ENCODE data around the gene CGB3. TPM values are rescaled to one million over a fixed set of nuclear protein-coding genes. Genes with fewer than 3 reads are reported as not detected.

CGB3 gene
- total and polyA plus RNA-seq, 2 donors, result 0.14 to 0.37 TPM

DNA sequence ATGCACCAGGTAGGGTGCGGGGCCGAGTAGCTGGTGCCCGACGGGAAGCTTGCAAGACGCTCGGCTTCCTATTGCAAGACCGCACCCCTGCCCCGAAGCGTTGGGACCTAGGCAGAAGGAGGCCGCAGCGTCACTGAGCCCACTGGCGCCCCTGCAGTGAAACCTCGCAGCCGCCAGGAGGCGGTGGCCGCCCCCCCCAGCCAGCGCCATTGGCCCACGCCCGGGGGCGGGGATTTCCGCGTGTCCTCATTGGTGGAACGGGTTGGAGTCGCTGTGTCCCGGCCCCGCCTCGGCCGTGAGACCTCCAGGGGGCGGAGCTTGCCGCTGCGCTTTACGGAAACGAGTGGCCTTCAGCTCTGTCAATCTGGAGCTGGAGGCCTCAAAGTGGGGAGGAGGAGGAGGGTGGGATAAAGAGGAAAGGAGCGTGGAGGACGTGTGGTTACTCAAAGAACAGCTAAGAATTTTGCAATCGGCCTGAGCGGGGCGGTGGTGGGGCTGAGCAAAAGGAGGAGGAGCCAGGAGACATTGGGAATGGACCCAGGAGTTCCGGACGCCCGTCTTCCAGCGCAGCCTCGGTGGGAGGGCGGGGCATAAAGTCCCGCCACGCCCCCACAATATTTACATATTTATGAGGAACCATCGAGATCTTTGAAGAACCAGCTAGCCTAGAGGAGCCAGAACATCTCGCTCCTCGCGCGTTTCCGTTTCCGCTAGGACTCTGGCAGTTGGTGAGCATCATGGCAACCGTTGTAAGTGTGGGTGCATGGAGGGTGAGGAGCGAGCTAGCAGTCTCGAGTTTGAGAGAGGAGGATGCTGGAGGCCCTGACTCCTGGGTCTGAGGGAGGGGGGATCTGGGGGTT lies 30.7 kb downstream of the CGB3 start, which contains the start of the genes GYS1 and RUVBL2:
Gene GYS1 (minus strand): TSS at position 135 of the 860 bp plus-strand sequence. CDS start 197 bp downstream, outside the sequence.
Gene RUVBL2 (plus strand): TSS at position 713 of the 860 bp plus-strand sequence. CDS start 25 bp downstream, at position 738.
- H3K27ac ChIP-seq (ENCODE audit: low read depth in 1 of 2, low read length in 1 of 2), result peak within 1 kb of the TSS; percentile 93 to 98
- H3K9me3 ChIP-seq (ENCODE audit: control insufficient read depth in 2 of 2, insufficient read depth in 1 of 2, low read length in 1 of 2), result no peaks in the 10 kb centered on the region
- no peaks in the 10 kb centered on the region for H3K27me3 ChIP-seq (ENCODE audit: control insufficient read depth in 2 of 2, insufficient read depth in 1 of 2, low read length in 1 of 2)
- DNase-seq (ENCODE audit: low read depth in 6 of 9, low spot score in 9 of 9), result peak; percentile 98 to 100 (median 100)
- H3K4me1 ChIP-seq (ENCODE audit: control insufficient read depth in 2 of 2, insufficient read depth in 2 of 2, low read length in 2 of 2), result peaks cover 20 to 28% of the 10 kb centered on the region in 2 donors
- H3K36me3 ChIP-seq (ENCODE audit: control insufficient read depth in 2 of 2, insufficient read depth in 2 of 2, low read length in 1 of 2), result peaks cover 8 to 14% of the 10 kb centered on the region in 2 donors
- WGBS, result under 1% methylated on average over 56 of the region's 56 CpGs
- H3K4me3 ChIP-seq (ENCODE audit: low read length in 2 of 2), result peak within 1 kb of the TSS; percentile 61 to 89

DNA sequence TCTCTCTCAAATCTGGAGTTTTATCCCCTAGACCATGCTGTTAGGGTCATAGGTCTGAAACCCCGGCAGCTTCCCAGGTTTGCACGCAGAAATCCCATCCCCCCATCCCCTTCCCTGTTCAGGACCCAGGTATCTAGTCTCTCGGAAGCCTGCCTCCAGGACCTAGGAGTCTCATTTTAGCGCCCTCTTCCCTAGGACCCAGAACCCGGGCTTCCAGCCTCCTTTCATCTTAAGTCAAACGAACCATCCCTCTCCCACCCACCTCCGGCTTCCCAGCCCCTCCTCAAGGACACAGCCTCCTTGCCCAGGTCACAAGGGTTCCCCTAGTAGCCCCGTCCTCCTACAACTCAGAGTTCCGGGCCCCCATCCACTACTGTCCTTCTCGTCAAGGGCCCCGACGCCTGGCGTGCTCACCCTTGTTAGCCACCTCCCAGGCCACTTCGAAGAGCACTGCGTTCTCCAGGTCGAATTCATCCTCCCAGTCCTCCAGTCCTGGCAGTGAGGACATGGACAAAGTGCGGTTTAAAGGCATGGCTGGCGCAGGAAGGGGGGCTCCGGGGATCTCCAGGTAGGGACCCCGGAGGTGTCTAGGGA lies 31.5 kb downstream of the CGB3 start:
- WGBS, result 1% methylated on average over 20 of the region's 20 CpGs
- Histone ChIP-seq H3K4me1 (ENCODE audit: control insufficient read depth in 2 of 2, insufficient read depth in 2 of 2, low read length in 2 of 2) (peaks cover 20 to 28% of the 10 kb centered on the region in 2 donors), H3K4me3 (ENCODE audit: low read length in 2 of 2) (peak overlapping the region; percentile 61 to 89), H3K9me3 (ENCODE audit: control insufficient read depth in 2 of 2, insufficient read depth in 1 of 2, low read length in 1 of 2) (no peaks in the 10 kb centered on the region), H3K27ac (ENCODE audit: low read depth in 1 of 2, low read length in 1 of 2) (peak overlapping the region; percentile 62 to 83), H3K36me3 (ENCODE audit: control insufficient read depth in 2 of 2, insufficient read depth in 2 of 2, low read length in 1 of 2) (peaks cover 8 to 20% of the 10 kb centered on the region in 2 donors), H3K27me3 (ENCODE audit: control insufficient read depth in 2 of 2, insufficient read depth in 1 of 2, low read length in 1 of 2) (no peaks in the 10 kb centered on the region)
- DNase-seq (ENCODE audit: low read depth in 6 of 9, low spot score in 9 of 9), result peak in 3 of 9 donors; percentile 9 to 32 (median 18)

DNA sequence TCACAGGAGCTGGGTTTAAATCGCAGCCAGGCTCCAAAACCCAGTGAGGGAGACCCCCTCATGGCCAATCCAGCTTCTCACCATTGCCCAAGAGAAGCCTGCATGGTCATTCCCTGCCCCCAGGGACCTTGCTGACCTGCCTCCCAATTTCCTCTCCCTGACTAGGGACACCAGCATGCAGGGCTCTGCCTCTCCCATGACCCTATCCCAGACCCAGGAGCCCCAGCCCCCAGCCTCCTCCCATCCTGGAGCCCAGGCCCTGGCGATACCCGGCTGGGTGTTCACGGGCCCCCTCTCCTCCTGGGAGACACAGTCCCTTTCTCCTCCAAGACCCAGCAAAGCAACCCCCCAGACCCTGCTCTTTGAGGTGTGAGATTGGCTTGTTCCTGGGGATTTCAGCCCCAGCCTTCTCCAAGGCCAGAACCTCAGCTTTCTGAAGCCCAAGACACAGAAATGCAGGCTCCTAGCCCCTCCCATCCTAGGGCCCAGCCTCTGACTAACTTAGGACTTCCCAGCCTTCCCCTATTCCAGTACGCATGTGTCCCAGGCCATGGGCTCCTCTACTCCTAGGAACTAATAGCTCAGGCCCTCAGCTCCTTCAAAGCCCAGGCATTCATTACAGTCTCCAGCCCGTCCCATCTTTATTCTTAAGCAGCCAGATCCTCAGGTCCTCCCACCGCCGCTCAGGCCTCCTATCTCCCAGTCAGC lies 32.1 kb downstream of the CGB3 start:
- Histone ChIP-seq H3K9me3 (ENCODE audit: control insufficient read depth in 2 of 2, insufficient read depth in 1 of 2, low read length in 1 of 2) (no peaks in the 10 kb centered on the region), H3K27me3 (ENCODE audit: control insufficient read depth in 2 of 2, insufficient read depth in 1 of 2, low read length in 1 of 2) (no peaks in the 10 kb centered on the region), H3K36me3 (ENCODE audit: control insufficient read depth in 2 of 2, insufficient read depth in 2 of 2, low read length in 1 of 2) (peaks cover 11 to 22% of the 10 kb centered on the region in 2 donors), H3K4me1 (ENCODE audit: control insufficient read depth in 2 of 2, insufficient read depth in 2 of 2, low read length in 2 of 2) (peaks cover 20 to 28% of the 10 kb centered on the region in 2 donors), H3K4me3 (ENCODE audit: low read length in 2 of 2) (peak overlapping the region; percentile 61 to 89), H3K27ac (ENCODE audit: low read depth in 1 of 2, low read length in 1 of 2) (peak overlapping the region; percentile 62 to 83)
- peak in 1 of 9 donors; percentile 30 for DNase-seq (ENCODE audit: low read depth in 6 of 9, low spot score in 9 of 9)
- WGBS, result 66% methylated on average over 8 of the region's 8 CpGs

DNA sequence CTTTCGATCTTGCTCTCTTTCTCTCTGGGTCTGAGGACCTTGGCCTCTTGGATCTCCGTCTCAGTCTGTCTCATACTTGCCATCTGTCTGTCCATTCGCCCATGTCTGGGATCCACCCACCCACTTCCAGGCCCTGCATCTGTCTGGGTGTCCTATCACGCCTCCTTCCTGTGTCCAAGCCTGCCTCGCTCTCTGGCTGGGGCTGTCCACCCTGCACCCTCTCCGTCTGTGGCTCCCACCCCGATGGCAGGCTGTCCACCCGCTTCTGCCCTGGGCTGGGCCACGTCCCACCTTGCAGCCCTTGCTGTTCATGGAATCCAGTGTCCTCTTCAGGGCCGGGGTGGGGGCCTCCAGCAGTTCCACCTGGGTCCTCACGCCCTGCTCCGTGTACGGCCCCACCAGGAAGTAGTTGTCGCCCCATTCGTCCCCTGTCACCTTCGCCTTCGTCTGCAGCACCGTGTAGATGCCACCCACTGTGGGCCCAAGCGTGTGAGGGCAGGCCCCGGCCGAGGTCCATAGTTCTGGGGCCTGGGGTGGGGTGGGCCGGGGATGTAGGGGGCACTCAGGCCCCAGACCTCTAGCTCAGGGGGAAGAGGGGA lies 33.0 kb downstream of the CGB3 start:
- Histone ChIP-seq H3K4me3 (ENCODE audit: low read length in 2 of 2) (no peak overlapping the region), H3K9me3 (ENCODE audit: control insufficient read depth in 2 of 2, insufficient read depth in 1 of 2, low read length in 1 of 2) (no peaks in the 10 kb centered on the region), H3K27me3 (ENCODE audit: control insufficient read depth in 2 of 2, insufficient read depth in 1 of 2, low read length in 1 of 2) (no peaks in the 10 kb centered on the region), H3K4me1 (ENCODE audit: control insufficient read depth in 2 of 2, insufficient read depth in 2 of 2, low read length in 2 of 2) (peaks cover 20 to 28% of the 10 kb centered on the region in 2 donors), H3K36me3 (ENCODE audit: control insufficient read depth in 2 of 2, insufficient read depth in 2 of 2, low read length in 1 of 2) (peaks cover 15 to 26% of the 10 kb centered on the region in 2 donors), H3K27ac (ENCODE audit: low read depth in 1 of 2, low read length in 1 of 2) (no peak overlapping the region)
- WGBS, result 97% methylated on average over 22 of the region's 22 CpGs
- DNase-seq (ENCODE audit: low read depth in 6 of 9, low spot score in 9 of 9), result no peak

DNA sequence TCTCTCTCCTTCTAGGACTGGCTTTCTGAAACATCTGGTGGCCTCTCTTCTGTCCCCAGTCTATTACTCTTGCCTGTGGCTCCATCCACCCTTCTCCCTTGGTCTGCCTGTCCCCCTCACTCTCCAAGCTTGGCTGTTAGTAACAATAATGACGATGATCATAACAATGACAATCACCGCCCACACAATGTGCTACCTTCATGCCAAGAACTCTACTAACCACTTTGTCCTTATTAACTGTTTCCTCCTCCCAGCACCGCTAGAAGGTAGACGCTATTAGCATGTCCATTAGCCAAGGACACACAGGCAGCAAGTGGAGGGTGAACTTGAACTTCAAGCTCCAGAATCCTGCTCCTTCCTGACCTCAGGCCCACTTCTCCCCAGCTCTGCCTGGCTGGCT lies 33.7 kb downstream of the CGB3 start:
- 95% methylated on average over 4 of the region's 4 CpGs for WGBS
- no peak for DNase-seq (ENCODE audit: low read depth in 6 of 9, low spot score in 9 of 9)
- H3K27ac ChIP-seq (ENCODE audit: low read depth in 1 of 2, low read length in 1 of 2), result no peak overlapping the region
- H3K4me3 ChIP-seq (ENCODE audit: low read length in 2 of 2), result no peak overlapping the region
- peaks cover 20 to 28% of the 10 kb centered on the region in 2 donors for H3K4me1 ChIP-seq (ENCODE audit: control insufficient read depth in 2 of 2, insufficient read depth in 2 of 2, low read length in 2 of 2)
- H3K9me3 ChIP-seq (ENCODE audit: control insufficient read depth in 2 of 2, insufficient read depth in 1 of 2, low read length in 1 of 2), result no peaks in the 10 kb centered on the region
- no peaks in the 10 kb centered on the region for H3K27me3 ChIP-seq (ENCODE audit: control insufficient read depth in 2 of 2, insufficient read depth in 1 of 2, low read length in 1 of 2)
- H3K36me3 ChIP-seq (ENCODE audit: control insufficient read depth in 2 of 2, insufficient read depth in 2 of 2, low read length in 1 of 2), result peaks cover 22 to 33% of the 10 kb centered on the region in 2 donors

DNA sequence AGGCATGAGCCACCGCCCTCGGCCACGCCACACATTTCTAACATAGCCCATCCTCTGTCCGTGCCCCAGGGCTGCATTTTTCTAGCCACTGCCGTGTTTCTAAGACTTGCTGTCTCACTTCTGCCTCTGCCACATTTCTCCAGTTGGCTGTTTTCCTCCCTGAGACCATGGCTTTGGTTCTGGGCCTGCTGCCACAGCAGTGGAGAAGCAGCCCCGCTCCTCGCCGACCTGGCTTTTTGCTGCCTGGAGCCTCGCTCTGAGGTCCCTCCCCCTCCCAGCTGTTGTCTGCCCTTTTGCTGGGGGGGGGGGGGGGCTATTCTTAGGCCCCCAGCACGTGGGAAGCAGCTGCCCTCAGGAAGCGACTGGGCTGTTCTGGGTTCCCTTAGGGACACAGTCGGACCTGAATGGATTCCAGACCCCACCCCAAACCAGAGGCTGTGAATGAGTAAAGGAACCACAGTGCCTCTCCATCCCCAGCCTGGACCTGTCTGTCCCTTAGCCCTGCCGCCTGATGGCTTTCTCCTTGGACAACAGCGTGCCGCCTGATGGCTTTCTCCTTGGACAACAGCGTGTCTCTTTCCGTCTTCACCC lies 34.3 kb downstream of the CGB3 start:
- Histone ChIP-seq H3K4me1 (ENCODE audit: control insufficient read depth in 2 of 2, insufficient read depth in 2 of 2, low read length in 2 of 2) (peaks cover 17 to 25% of the 10 kb centered on the region in 2 donors), H3K4me3 (ENCODE audit: low read length in 2 of 2) (no peak overlapping the region), H3K9me3 (ENCODE audit: control insufficient read depth in 2 of 2, insufficient read depth in 1 of 2, low read length in 1 of 2) (no peaks in the 10 kb centered on the region), H3K27me3 (ENCODE audit: control insufficient read depth in 2 of 2, insufficient read depth in 1 of 2, low read length in 1 of 2) (no peaks in the 10 kb centered on the region), H3K36me3 (ENCODE audit: control insufficient read depth in 2 of 2, insufficient read depth in 2 of 2, low read length in 1 of 2) (peaks cover 28 to 39% of the 10 kb centered on the region in 2 donors), H3K27ac (ENCODE audit: low read depth in 1 of 2, low read length in 1 of 2) (no peak overlapping the region)
- WGBS, result 96% methylated on average over 17 of the region's 17 CpGs
- DNase-seq (ENCODE audit: low read depth in 6 of 9, low spot score in 9 of 9), result no peak

DNA sequence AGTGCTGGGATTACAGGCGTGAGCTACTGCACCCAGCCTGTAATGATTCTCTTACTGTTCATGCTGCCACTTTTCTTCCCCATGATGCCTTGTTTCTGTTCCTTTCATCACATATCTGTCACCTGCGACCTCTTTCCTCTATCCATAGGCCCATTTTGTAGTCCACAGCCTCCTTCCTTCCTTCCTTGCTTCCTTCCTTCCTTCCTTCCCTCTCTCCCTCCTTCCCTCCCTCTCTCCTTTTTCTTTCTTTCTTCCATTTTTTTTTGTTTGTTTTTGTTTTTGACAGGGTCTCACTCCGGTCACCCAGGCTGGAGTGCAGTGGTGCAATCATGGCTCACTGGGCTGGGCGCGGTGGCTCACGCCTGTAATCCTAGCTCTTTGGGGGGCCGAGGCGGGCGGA lies 35.3 kb downstream of the CGB3 start:
- Histone ChIP-seq H3K36me3 (ENCODE audit: control insufficient read depth in 2 of 2, insufficient read depth in 2 of 2, low read length in 1 of 2) (peaks cover 30 to 43% of the 10 kb centered on the region in 2 donors), H3K27ac (ENCODE audit: low read depth in 1 of 2, low read length in 1 of 2) (no peak overlapping the region), H3K27me3 (ENCODE audit: control insufficient read depth in 2 of 2, insufficient read depth in 1 of 2, low read length in 1 of 2) (no peaks in the 10 kb centered on the region), H3K4me1 (ENCODE audit: control insufficient read depth in 2 of 2, insufficient read depth in 2 of 2, low read length in 2 of 2) (peaks cover 10 to 16% of the 10 kb centered on the region in 2 donors), H3K9me3 (ENCODE audit: control insufficient read depth in 2 of 2, insufficient read depth in 1 of 2, low read length in 1 of 2) (no peaks in the 10 kb centered on the region), H3K4me3 (ENCODE audit: low read length in 2 of 2) (no peak overlapping the region)
- no peak for DNase-seq (ENCODE audit: low read depth in 6 of 9, low spot score in 9 of 9)
- WGBS, result 96% methylated on average over 9 of the region's 9 CpGs

DNA sequence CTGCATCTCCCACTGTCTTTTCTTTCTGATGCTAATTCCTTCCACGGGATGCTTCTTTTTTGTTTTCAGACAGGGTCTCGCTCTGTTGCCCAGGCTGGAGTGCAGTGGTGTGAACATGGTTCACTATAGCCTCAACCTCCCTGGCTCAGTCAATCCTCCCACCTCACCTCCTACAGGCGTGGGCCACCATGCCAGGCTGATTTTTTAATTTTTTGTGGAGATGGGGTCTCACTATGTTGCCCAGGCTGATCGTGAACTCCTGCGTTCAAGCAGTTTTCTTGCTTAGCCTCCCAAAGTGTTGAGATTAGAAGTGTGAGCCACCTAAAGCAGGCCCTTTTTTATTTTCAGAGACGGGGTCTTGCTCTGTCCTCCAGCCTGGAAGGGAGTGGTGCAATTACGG lies 35.8 kb downstream of the CGB3 start:
- no peaks in the 10 kb centered on the region for H3K9me3 ChIP-seq (ENCODE audit: control insufficient read depth in 2 of 2, insufficient read depth in 1 of 2, low read length in 1 of 2)
- H3K4me3 ChIP-seq (ENCODE audit: low read length in 2 of 2), result no peak overlapping the region
- H3K27ac ChIP-seq (ENCODE audit: low read depth in 1 of 2, low read length in 1 of 2), result no peak overlapping the region
- H3K27me3 ChIP-seq (ENCODE audit: control insufficient read depth in 2 of 2, insufficient read depth in 1 of 2, low read length in 1 of 2), result no peaks in the 10 kb centered on the region
- H3K4me1 ChIP-seq (ENCODE audit: control insufficient read depth in 2 of 2, insufficient read depth in 2 of 2, low read length in 2 of 2), result peaks cover 10 to 16% of the 10 kb centered on the region in 2 donors
- DNase-seq (ENCODE audit: low read depth in 6 of 9, low spot score in 9 of 9), result no peak
- 92% methylated on average over 7 of the region's 7 CpGs for WGBS
- peaks cover 31 to 45% of the 10 kb centered on the region in 2 donors for H3K36me3 ChIP-seq (ENCODE audit: control insufficient read depth in 2 of 2, insufficient read depth in 2 of 2, low read length in 1 of 2)

All from thymus (tissue), 11 donors.